Right ventricle myocardium superior (tissue), 1 donor: ENCODE data around the gene ESPNL. TPM values are rescaled to one million over a fixed set of nuclear protein-coding genes. Genes with fewer than 3 reads are reported as not detected.
"Not testable (repeated sequence)": the region's sequence is repeated elsewhere in the genome, so short reads cannot be mapped to it uniquely, and the experiment has no call there.

ENCODE experiments used
- ATAC-seq: fragments of 200-7000 bp; cut with Tn5 transposase; one replicate; pipeline ENCODE4 v1.9.1; 2020; ENCODE audit warnings: mild to moderate bottlenecking; ENCODE audit not compliant: poor library complexity
- DNase-seq: peaks from one replicate; pipeline ENCODE4 v3.0.0-alpha.2; 2020
- intact Hi-C: fragments of 100-400 bp; cut with DNase I; formaldehyde crosslinking; loops from one replicate; pipeline ENCODE4 v1.11.2; 2022
- long read RNA-seq: library from polyadenylated mRNA; unstranded; transcript quantifications from one replicate; pipeline ENCODE4 v2.0.0, GENCODE V29; 2021
- total RNA-seq: library from RNA; stranded (reverse); fragmentation: NEBNext Ultra II Directional; extraction: Animal tissue kit (Norgen Biotek cat#: 25700); gene quantifications from one replicate; pipeline ENCODE4 v1.2.1, GENCODE V29; 2021
- donor health status: DM: no; HTN: yes; CAD: no; lungs with severe emphysema.

The ESPNL gene, protein sequence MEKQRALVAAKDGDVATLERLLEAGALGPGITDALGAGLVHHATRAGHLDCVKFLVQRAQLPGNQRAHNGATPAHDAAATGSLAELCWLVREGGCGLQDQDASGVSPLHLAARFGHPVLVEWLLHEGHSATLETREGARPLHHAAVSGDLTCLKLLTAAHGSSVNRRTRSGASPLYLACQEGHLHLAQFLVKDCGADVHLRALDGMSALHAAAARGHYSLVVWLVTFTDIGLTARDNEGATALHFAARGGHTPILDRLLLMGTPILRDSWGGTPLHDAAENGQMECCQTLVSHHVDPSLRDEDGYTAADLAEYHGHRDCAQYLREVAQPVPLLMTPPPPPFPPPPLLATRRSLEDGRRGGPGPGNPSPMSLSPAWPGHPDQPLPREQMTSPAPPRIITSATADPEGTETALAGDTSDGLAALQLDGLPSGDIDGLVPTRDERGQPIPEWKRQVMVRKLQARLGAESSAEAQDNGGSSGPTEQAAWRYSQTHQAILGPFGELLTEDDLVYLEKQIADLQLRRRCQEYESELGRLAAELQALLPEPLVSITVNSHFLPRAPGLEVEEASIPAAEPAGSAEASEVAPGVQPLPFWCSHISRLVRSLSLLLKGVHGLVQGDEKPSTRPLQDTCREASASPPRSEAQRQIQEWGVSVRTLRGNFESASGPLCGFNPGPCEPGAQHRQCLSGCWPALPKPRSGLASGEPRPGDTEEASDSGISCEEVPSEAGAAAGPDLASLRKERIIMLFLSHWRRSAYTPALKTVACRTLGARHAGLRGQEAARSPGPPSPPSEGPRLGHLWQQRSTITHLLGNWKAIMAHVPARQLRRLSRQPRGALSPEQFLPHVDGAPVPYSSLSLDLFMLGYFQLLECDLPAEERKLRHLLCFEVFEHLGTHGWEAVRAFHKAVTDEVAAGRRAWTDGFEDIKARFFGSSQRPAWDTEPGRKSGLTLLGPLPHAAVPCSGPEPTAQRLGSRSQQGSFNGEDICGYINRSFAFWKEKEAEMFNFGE
- not detected for total RNA-seq
- long read RNA-seq: 0 reads

DNA sequence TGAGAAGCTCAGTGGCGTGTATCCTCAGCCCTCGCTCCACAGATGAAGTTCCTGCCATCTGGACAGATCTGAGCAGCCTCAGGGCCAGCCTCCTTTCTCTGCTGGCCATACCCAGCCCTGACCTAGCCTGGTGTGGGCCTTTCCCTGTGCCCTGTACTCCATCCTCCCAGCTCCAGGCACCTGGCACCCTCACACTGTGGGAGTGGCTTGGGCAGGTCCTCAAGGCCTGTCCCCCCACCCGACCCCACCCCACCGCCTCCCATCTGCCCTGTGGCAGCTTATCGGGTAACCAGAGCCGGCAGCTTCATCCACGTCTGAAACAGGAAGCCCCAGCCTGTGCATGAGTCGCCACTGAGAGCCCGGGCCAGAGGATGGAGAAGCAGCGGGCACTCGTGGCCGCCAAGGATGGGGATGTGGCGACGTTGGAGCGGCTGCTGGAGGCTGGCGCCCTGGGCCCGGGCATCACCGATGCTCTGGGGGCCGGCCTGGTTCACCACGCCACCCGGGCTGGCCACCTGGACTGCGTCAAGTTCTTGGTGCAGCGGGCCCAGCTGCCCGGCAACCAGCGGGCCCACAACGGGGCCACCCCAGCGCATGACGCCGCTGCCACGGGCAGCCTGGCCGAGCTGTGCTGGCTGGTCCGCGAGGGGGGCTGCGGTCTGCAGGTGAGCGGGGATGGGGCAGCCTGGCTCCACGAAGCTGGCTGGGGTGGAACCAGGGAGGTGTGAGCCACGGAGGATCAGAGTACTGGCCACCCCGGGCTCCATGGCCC lies at the start of gene ESPNL:
ESPNL (plus strand) TSS at position 292 of the 772 bp plus-strand sequence; CDS start at position 372, 80 bp downstream.
- intact Hi-C loops: no loop called here
- ATAC-seq: no peak
- no peak for DNase-seq

DNA sequence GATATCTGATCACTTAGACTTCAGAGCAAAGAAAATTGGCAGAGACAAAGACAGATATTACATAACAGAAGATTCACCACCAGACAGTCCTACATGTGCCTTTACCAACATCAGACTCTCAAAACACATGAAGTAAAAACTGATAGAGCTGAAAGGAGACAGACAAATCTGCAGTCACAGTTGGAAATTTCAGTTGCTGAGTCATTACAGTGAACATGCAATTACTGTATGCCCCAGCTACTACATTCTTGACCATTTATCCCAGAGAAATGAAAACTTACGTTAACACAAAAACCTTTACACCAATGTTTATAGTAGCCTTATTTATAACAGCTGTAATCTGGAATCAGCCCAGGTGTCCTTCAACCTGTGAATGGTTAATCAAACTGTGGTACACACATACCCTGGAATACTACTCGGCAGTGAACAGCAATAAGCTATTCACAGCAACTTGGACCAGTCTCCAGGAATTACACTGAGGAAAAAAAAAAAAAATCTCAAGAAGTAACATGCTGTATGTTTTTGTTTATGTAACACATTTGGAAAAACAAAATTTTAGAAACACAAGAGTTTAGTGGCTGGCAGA lies 46.9 kb upstream of the ESPNL start:
- intact Hi-C loops: no loop called here
- DNase-seq: no peak
- ATAC-seq: no peak

DNA sequence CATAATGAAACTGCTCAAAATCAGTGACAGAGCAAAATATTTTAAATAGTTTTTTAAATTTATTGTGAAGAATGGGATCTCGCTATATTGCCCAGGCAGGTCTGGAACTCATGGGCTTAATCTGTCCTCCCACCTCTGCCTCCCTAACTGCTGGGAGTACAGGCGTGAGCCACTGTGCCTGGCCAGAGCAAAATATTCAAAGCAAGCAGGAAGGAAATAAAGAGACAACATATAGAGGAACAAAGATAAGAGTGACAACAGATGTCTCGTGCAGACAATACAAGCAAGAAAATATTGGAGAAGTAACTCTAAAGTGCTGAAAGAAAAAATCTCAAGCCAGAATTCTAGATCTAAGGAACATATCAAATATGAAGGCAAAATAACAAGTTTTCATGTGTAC lies 44.3 kb upstream of the ESPNL start:
- ATAC-seq (no peak), DNase-seq (no peak)
- intact Hi-C loops: no loop called here

DNA sequence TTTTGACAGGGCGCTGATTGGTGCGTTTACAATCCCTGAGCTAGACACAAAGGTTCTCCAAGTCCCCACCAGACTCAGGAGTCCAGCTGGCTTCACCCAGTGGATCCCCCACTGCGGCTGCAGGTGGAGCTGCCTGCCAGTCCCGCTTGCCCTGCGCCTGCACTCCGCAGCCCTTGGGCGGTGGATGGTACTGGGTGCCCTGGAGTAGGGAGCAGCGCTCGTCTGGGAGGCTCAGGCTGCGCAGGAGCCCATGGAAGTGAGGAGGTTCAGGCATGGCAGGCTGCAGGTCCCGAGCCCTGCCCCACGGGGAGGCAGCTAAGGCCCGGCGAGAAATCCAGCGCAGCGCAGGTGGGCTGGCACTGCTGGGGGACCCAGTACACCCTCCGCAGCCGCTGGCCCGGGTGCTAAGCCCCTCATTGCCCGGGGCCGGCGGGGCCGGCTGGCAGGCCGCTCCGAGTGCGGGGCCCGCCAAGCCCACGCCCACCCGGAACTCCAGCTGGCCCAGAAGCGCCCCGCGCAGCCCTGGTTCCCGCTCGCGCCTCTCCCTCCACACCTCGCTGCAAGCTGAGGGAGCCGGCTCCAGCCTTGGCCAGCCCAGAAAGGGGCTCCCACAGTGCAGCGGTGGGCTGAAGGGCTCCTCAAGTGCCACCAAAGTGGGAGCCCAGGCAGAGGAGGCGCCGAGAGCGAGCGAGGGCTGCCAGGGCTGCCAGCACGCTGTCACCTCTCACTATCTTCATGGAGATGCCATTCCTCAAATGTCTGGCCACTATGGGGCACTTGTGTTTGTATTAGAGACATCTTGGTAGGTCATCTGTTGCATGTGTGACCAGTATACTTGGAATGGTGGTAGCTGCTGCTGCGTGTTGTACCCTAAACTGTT lies 42.2 kb upstream of the ESPNL start:
- ATAC-seq, DNase-seq, intact Hi-C loops: not testable (repeated sequence)

DNA sequence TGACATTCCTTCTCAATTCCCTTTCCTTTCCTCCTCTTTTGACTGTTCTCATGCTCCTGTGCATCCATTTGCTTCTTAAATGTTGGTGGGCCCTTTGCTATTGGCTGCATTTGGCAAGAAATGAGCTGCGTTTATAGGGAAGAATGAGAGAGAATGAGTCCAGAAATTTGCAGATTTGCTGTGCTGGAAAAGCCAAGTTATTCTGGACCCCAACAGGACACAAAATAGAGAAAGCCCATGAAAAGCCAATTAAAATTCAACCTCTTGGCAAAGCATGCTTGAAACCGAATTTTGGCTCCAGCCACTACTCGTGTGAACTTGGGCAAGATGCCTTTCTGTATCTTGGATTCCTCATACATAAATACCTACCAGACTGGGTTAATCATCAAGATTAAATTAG lies 40.6 kb upstream of the ESPNL start:
- no peak for ATAC-seq
- intact Hi-C loops: no loop called here
- no peak for DNase-seq

DNA sequence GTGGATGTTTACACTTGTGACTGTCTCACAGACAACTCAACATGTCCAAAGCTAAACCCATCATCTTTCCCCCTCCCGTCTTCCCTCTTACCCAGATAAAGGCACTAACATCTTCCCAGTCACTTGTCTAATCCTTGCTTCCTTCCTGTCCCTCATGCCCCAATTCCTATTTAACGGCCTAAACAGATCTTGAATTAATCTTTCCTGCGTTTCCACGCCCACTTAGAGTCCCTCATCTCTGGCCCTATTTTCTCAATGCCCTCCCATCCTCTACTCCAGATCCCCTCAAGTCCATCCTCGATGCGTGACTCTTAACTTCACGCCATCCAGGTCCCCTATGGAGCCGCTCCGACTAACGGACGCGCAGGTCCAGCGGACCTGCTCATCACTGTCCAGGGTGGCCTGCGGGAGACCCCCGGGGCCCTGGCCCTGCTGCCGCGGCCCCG lies 40.0 kb upstream of the ESPNL start:
- intact Hi-C loops: loop anchor here (10.0 kb wide), 1 partner anchor 205 kb away; no protein-coding TSS in a partner anchor
- no peak for ATAC-seq

DNA sequence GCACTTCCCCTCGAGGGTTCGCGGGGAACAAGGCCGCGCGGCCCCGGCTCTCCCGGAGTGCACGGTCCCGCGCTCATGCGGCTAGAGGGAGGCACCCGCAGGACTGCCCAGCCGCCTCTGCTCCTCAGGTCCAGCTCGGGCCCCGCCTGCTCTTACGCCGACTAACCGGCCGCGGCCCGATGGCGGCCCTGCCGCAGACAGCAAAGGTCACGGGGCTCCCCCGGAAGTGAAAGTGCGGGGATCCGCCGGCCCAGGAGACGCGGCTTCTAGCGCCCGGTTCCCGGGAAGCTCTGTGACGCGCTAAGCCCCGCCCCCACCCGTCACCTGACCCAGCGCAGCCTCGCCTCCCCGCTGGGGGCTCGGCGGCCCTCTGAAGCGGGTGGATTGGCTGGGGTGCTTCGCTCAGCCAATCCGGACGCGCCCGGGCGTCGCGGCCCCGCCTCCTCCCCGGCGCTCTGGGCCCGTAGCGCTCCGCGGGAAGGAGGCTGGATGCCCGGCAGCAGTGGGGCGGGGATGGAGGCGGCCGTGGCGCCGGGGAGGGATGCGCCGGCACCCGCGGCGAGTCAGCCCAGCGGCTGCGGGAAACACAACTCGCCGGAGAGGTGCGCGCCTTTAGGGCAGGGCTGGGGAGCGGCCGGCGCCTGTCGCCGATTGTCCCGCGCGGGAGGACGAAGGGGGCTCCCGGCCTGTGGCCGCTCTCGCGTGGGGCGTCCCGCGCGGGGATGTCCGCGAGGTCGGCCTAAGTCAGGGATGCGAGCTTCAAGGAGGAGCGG lies 39.4 kb upstream of the ESPNL start, which contains the start of gene SCLY:
SCLY (plus strand) TSS at position 460 of the 773 bp plus-strand sequence; CDS start at position 514, 54 bp downstream.
- intact Hi-C loops: loop anchor here (10.0 kb wide), 1 partner anchor 204 kb away; no protein-coding TSS in a partner anchor
- peak; percentile 97 for DNase-seq
- ATAC-seq: peak; percentile 99

More for the DNA sequence above, 40.0 kb upstream of the ESPNL start:
- no peak for DNase-seq

DNA sequence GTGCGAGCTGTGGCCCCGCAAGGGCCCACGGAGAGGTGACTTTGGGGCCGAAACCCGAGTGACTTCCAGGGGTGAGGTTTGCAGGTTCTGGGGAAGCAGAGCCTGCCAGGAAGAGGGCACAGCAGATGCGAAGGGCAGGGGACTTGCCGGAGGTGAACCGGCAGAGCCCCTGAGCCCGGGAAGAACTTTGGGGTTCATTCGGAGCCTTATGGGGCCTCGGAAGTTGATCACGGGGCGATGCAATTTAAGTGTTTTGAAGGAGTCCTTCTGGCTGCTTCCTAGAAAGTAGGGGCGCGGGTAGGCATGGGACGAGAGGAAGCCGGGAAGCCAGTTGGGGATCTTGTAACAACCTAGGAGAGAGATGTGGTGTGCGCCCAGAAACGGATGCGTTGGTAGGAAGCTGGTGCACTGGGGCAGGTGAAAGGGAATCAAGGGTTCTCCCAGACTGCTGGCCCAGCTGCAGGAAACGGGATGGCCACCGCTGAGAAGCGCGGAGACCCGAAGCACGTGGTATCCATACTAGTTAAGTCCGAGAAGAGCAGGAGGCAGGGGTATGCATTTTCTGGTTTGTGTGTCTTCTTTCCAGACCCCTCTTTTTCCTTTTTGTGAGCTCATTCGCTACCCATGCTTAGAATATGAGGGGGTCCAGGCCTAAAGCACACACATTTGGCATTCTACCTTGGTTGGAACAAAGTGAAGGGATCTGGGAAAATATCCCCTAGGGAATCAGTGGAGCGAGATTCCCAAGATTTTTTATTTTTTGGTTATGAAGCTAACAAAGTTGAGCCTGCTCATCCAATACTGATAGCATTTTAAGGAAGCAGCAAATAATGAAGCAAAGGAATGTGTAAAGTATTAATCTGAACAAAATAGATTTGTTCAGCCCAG lies 38.6 kb upstream of the ESPNL start:
- DNase-seq (no peak), ATAC-seq (no peak)
- intact Hi-C loops: loop anchor here (10.0 kb wide), 1 partner anchor 203 kb away; no protein-coding TSS in a partner anchor

DNA sequence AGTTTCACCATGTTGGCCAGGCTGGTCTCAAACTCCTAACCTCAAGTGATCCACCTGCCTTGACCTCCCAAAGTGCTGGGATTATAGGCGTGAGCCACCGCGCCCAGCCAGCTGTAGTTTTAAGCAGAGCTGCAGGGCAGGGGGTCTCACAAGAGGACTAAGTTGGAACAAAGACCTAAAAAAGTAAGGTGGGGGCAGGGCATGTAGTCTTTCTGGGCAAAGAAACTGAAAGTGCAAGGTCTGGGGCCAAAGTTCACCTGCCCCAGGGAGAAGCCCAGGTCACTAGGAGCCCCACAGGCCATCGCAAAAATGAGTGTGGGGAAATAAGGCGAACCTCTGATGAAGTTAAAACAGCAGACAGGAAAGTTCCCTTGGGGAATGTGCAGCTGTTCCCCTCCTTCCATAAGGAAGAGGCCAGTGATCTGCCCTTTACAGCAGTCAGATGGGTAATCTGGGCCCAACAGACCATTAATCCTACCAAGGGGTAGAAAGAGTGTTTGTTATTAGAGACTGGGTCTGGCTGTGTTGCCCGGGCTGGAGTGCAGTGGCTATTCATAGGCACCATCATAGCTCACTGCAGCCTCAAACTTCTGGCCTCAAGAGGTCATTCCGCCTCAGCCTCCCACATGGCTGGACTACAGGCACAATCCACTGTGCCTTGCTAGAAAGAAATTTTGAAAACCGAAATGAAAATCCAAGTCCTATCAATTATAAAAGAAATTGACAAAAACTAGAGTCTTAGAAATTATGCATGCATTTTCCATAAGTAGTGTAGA lies 36.5 kb upstream of the ESPNL start:
- DNase-seq (no peak), ATAC-seq (no peak)
- intact Hi-C loops: loop anchor here (10.0 kb wide), 1 partner anchor 201 kb away; no protein-coding TSS in a partner anchor

DNA sequence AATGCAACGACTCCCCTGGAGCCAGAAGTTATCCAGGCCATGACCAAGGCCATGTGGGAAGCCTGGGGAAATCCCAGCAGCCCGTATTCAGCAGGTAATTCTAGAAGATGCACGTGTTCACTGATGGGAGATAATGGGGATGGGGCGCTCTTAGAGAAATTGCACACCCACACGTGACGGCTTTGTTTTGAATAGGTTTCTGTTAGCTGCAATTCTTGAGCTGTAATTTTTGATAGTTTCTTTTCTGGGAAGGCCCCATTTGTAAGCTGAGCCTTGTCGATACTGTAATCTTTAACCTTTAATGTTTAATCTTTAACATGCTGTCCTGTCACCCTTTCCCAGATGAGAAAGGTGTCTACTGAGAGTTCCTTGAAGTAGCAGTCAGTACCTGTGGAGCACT lies 35.8 kb upstream of the ESPNL start:
- ATAC-seq (no peak), DNase-seq (no peak)
- intact Hi-C loops: loop anchor here (10.0 kb wide), 1 partner anchor 200 kb away; no protein-coding TSS in a partner anchor

DNA sequence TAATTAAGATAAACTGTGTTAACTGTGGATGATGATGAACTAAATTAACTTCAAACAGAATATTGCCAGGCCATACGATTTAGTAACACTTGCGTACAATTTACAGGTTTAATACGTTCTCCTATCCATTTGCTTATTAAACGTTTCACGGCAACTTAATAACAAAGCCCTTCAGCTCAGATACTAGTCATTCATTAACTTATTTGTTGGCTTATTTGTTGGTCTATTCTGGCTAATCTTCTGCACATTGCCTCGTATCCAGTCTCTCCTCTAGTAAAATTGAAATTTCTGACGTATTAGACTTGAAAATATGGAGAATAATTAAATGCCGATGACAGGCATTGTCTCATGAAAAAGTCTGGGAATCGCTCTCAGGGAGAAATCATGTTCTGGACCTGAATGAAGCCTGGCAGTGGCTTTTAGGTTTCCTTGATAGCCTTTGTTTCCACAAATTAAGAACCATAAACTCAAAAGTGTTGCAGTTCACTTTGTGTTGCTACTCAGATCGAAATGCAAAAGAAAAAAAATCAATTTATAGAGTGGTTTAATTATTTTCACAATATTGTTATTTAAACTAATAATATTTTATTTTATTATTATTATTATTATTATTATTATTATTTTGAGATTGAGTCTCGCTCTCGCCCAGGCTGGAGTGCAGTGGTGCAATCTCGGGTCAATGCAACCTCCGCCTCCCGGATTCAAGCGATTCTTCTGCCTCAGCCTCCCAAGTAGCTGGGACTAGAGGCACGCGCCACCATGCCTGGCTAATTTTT lies 34.9 kb upstream of the ESPNL start:
- intact Hi-C loops: loop anchor here (10.0 kb wide), 1 partner anchor 200 kb away; no protein-coding TSS in a partner anchor
- DNase-seq (no peak), ATAC-seq (no peak)

DNA sequence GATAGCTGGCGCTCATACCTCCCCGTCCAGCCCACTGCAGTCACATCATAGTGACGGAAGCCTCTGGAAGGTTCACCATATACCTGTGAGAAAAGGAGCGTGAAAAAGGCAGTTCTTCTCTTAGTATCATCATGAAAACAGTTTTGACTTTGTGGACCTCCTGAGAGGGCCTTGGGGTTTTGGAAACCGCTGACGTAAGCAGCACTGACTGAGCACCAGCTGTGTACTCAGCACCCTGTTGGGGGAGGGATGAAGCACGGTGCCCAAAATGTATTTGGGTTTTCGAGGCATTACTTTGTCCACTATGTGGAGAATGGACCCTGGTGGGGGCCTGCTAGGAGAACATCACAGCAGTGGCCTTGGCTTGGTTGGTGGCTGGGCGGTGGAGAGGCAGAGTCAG lies 33.9 kb upstream of the ESPNL start:
- intact Hi-C loops: loop anchor here (10.0 kb wide), 1 partner anchor 199 kb away; no protein-coding TSS in a partner anchor
- ATAC-seq (no peak), DNase-seq (no peak)

DNA sequence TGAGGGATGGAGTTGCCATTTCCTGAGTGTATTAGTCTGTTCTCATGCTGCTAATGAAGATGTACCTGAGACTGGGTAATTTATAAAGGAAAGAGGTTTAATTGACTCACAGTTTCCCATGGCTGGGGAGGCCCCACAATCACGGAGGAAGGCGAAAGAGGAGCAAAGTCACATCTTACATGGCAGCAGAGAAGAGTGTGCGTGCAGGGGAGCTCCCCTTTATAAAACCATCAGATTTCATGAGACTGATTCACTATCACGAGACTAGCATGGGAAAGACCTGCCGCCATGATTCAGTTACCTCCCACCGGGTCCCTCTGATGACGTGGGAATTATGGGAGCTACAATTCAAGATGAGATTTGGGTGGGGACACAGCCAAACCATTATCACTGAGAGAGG lies 33.4 kb upstream of the ESPNL start:
- not testable (repeated sequence) for DNase-seq, ATAC-seq
- intact Hi-C loops: loop anchor here (10.0 kb wide), 1 partner anchor 198 kb away; no protein-coding TSS in a partner anchor
